GM12878 (cell line): Measurements from ENCODE around the gene OTOP3. TPM values are rescaled to one million over a fixed set of nuclear protein-coding genes. Genes with fewer than 3 reads are reported as not detected.

ENCODE experiments used
- ATAC-seq: fragments of 200-7000 bp; cut with Tn5 transposase; 3 replicates; pipeline ENCODE4 v1.9.1; 2020; ENCODE audit warnings: mild to moderate bottlenecking, moderate library complexity
- BruUV-seq: library from RNA; stranded (reverse); fragments of 400-500 nt; replicated peaks from 2 replicates; lab custom pipeline; 2021; lab: Mats Ljungman, UMichigan
- CTCF ChIA-PET: fragments of 300-600 bp; sonication (Branson Sonifier 250); formaldehyde crosslinking; extraction: SDS; loops from one replicate; lab custom pipeline; 2021; ENCODE audit warnings: inconsistent platforms; lab: Yijun Ruan, JAX
- POLR2A ChIA-PET: fragments of 350-600 bp; formaldehyde crosslinking; extraction: SDS; loops from one replicate; lab custom pipeline; 2021; ENCODE audit warnings: inconsistent platforms; lab: Charles Lee
- RAD21 ChIA-PET: fragments of 300-600 bp; sonication (Branson Sonifier 250); formaldehyde crosslinking; loops from one replicate; lab custom pipeline; 2023; ENCODE audit warnings: antibody characterized with exemption; ENCODE audit not compliant: unreplicated experiment; lab: Charles Lee
- SMC1A ChIA-PET: fragments of 300-600 bp; sonication (Branson Sonifier 250); formaldehyde crosslinking; loops from one replicate; lab custom pipeline; 2023; ENCODE audit not compliant: unreplicated experiment, uncharacterized antibody; lab: Charles Lee
- DNase-seq: peaks from one replicate; pipeline ENCODE4 v3.0.0-alpha.2; 2011; ENCODE audit warnings: low read depth, low spot score
- FAIRE-seq: peaks from 3 replicates; lab custom pipeline; 2011; peaks lifted over from hg19 to GRCh38; lab: Jason Lieb, UNC
- H2AFZ ChIP-seq: 2 replicates; pipeline ENCODE4 v1.6.0; 2011; ENCODE audit warnings: low read depth, low read length, control low read depth; ENCODE audit not compliant: control insufficient read depth
- H3K27ac ChIP-seq: 2 replicates; pipeline ENCODE4 v1.5.1; 2011; ENCODE audit warnings: control low read depth; ENCODE audit not compliant: control insufficient read depth, insufficient read depth
- H3K27me3 ChIP-seq, 2 experiments: replicated peaks in 1 of 2; 2 replicates each; pipeline versions ENCODE4 v1.6.0 to v1.6.1; 2011; ENCODE audit warnings: low read length in 1 of 2; ENCODE audit not compliant: control insufficient read depth in 2 of 2, insufficient read depth in 2 of 2
- H3K36me3 ChIP-seq, 2 experiments: 2 replicates each; pipeline ENCODE4 v1.5.1; 2011; ENCODE audit warnings: low read length in 1 of 2; ENCODE audit not compliant: control insufficient read depth in 2 of 2, insufficient read depth in 2 of 2
- H3K4me1 ChIP-seq: 2 replicates; pipeline ENCODE4 v1.6.1; 2011; ENCODE audit warnings: mild to moderate bottlenecking, low read length, moderate library complexity, mixed read lengths; ENCODE audit not compliant: control insufficient read depth, insufficient read depth
- H3K4me2 ChIP-seq: 2 replicates; pipeline ENCODE4 v1.6.0; 2011; ENCODE audit warnings: control low read depth; ENCODE audit not compliant: control insufficient read depth, insufficient read depth
- H3K4me3 ChIP-seq: fragments of 200-600 bp; sonication (generic); 2 replicates; pipeline ENCODE4 v1.5.1; 2016
- H3K79me2 ChIP-seq: 2 replicates; pipeline ENCODE4 v1.6.0; 2011; ENCODE audit warnings: low read length; ENCODE audit not compliant: control insufficient read depth, insufficient read depth
- H3K9ac ChIP-seq: 2 replicates; pipeline ENCODE4 v1.8.0; 2011; ENCODE audit warnings: low read length, control low read depth, mixed read lengths; ENCODE audit not compliant: control insufficient read depth, insufficient read depth
- H3K9me3 ChIP-seq: replicated peaks from 3 replicates; pipeline ENCODE4 v1.5.1; 2011; ENCODE audit warnings: mild to moderate bottlenecking, low read length; ENCODE audit not compliant: control insufficient read depth, insufficient read depth
- H4K20me1 ChIP-seq: 2 replicates; pipeline ENCODE4 v1.6.0; 2011; ENCODE audit not compliant: control insufficient read depth, insufficient read depth
- CHD2 ChIP-seq: IDR thresholded peaks from 2 replicates; pipeline ENCODE4 v1.6.1; 2011; ENCODE audit warnings: low read depth, low read length, improper control_type of control experiment, borderline replicate concordance
- EZH2 ChIP-seq: IDR thresholded peaks from 2 replicates; pipeline ENCODE4 v1.6.1; 2012; ENCODE audit warnings: low read depth, mild to moderate bottlenecking, control low read depth, inconsistent platforms, low read length, borderline replicate concordance; ENCODE audit not compliant: control insufficient read depth
- HDAC6 ChIP-seq: fragments of 200-600 bp; sonication (generic); IDR thresholded peaks from one replicate; pipeline ENCODE4 v1.8.0; 2017; ENCODE audit warnings: antibody characterized with exemption; ENCODE audit not compliant: unreplicated experiment
- KAT2A ChIP-seq: conservative IDR thresholded peaks from 2 replicates; pipeline ENCODE4 v1.6.1; 2011; ENCODE audit warnings: low read depth, low read length; ENCODE audit not compliant: control insufficient read depth
- NFXL1 ChIP-seq: fragments of 450-650 bp; IDR thresholded peaks from 2 replicates; pipeline ENCODE4 v1.6.1; 2017; ENCODE audit warnings: antibody characterized with exemption, mild to moderate bottlenecking, borderline replicate concordance
- RCOR1 ChIP-seq: conservative IDR thresholded peaks from 2 replicates; pipeline ENCODE4 v1.6.1; 2012; ENCODE audit warnings: low read depth, low read length, improper control_type of control experiment
- RELA ChIP-seq: fragments of 450-650 bp; IDR thresholded peaks from 2 replicates; pipeline ENCODE4 v1.8.0; 2014; ENCODE audit warnings: borderline replicate concordance; ENCODE audit not compliant: partially characterized antibody
- SMARCA5 ChIP-seq: fragments of 450-650 bp; IDR thresholded peaks from 2 replicates; pipeline ENCODE4 v1.6.1; 2017; ENCODE audit warnings: mild to moderate bottlenecking
- ZNF622 ChIP-seq: fragments of 450-650 bp; IDR thresholded peaks from 2 replicates; pipeline ENCODE4 v1.6.1; 2017; ENCODE audit warnings: mild to moderate bottlenecking, inconsistent platforms
- whole genome bisulfite sequencing: methylation state at CpG from one replicate; pipeline ENCODE4 v1.1.6; 2016; ENCODE audit warnings: low lambda C conversion rate; ENCODE audit not compliant: insufficient replicate concordance, insufficient coverage; ENCODE audit errors: missing lambda C conversion rate; 5-methylcytosine and 5-hydroxymethylcytosine counted together
- in situ Hi-C: fragments of 300-500 bp; cut with MboI; formaldehyde crosslinking; loops from 9 replicates; pipeline ENCODE4 v1.14.3; 2018; ENCODE audit warnings: mixed read lengths
- intact Hi-C: fragments of 100-400 bp; cut with micrococcal nuclease; formaldehyde crosslinking; loops from one replicate; pipeline ENCODE4 v1.14.2; 2022; ENCODE audit not compliant: unreplicated experiment
- polyA plus RNA-seq, 11 experiments: library from polyadenylated mRNA; depleted of rRNA in 4 of 11; unstranded in 6 of 11; stranded (reverse) in 5 of 11; fragments of >200 nt; fragmentation: Nextera tagmentation in 4 of 11; fragmentation: Illumina TruSeq in 1 of 11; extraction: Ambion mirVana in 4 of 11; extraction: Trizol in 1 of 11; gene quantifications; 1 replicate in 1 of 11; 2 replicates in 10 of 11; pipeline versions ENCODE4 v1.2.1 to v1.2.3, GENCODE V29; 2011 to 2016; ENCODE audit warnings: inconsistent platforms in 2 of 11, missing spikeins in 2 of 11, low read depth in 1 of 11
- total RNA-seq, 4 experiments: library from RNA; depleted of rRNA in 3 of 4; stranded (reverse); fragments of >200 nt in 3 of 4; fragmentation: Illumina TruSeq in 1 of 4; extraction: Trizol in 1 of 4; gene quantifications; 2 replicates each; pipeline versions ENCODE4 v1.2.1 to v1.2.3, GENCODE V29; 2013 to 2021
- TF ChIP-seq, protein P1 (sequence below): IDR thresholded peaks from 2 replicates; pipeline ENCODE4 v1.6.1; 2012; ENCODE audit warnings: low read length, inconsistent platforms
- TF ChIP-seq, protein P2 (sequence below): IDR thresholded peaks from 2 replicates; pipeline ENCODE4 v1.6.1; 2012; ENCODE audit warnings: low read depth, low read length, improper control_type of control experiment
- TF ChIP-seq, protein P3 (sequence below): fragments of 450-650 bp; IDR thresholded peaks from 2 replicates; pipeline ENCODE4 v1.6.1; 2018; ENCODE audit warnings: borderline replicate concordance, mild to moderate bottlenecking; ENCODE audit not compliant: partially characterized antibody
- TF ChIP-seq, protein P4 (sequence below): IDR thresholded peaks from 2 replicates; pipeline ENCODE4 v1.6.1; 2012; ENCODE audit warnings: low read depth, low read length, improper control_type of control experiment
- TF ChIP-seq, protein P5 (sequence below): fragments of 450-650 bp; IDR thresholded peaks from 2 replicates; pipeline ENCODE4 v1.6.1; 2014; ENCODE audit warnings: mild to moderate bottlenecking

The OTOP3 gene
- total and polyA plus RNA-seq, 10 of the 15 experiments (the other 5 are each of a cell fraction or from before 2014, with no cell fraction given) = 0.03 to 0.06 TPM; not detected in 8

DNA sequence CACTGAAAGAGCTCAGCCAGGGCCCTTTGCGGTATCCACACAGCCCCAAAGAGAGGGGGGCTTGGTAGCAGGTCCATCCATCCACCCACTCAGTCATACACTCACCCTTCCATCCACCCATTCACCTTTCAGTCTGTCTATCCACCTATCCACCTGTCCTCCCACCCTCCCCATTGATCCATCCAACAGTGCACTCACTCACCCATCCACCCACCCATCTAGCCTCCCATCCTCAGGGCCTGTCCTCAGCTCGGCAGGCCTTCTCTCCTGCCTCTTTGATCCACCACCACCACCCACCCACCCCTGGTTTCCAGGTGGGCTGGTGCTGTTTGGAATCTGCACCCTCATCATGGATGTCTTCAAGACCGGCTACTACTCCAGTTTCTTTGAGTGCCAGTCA lies 10.5 kb upstream of the OTOP3 start:
- no peaks in the 10 kb centered on the region for H3K4me1 ChIP-seq
- intact Hi-C loops (no loop called here), in situ Hi-C loops (no loop called here)
- no peak overlapping the region for H2AFZ ChIP-seq
- ATAC-seq (no peak), DNase-seq (no peak), FAIRE-seq (no peak)
- BruUV-seq = no TSS peak
- POLR2A ChIA-PET = no interaction called here
- peaks cover 11 to 13% of the 10 kb centered on the region in 2 experiments for H3K27me3 ChIP-seq
- CTCF ChIA-PET = interaction anchor here (0.7 to 12.6 kb wide), 8 partner anchors 14 to 278 kb away, joined by 3 to 274 read pairs (median 3); no protein-coding TSS in a partner anchor
- H3K9ac ChIP-seq = no peak overlapping the region
- H3K27ac ChIP-seq = no peak overlapping the region
- no peak overlapping the region for H3K4me2 ChIP-seq
- no peaks in the 10 kb centered on the region for H4K20me1 ChIP-seq
- WGBS = 40% methylated on average over 3 of the region's 3 CpGs
- no peaks in the 10 kb centered on the region for H3K36me3 ChIP-seq
- RAD21 ChIA-PET = interaction anchor here (0.5 to 8.1 kb wide), 4 partner anchors 12 to 506 kb away, joined by 3 to 73 read pairs (median 17); no protein-coding TSS in a partner anchor
- H3K9me3 ChIP-seq = no peaks in the 10 kb centered on the region
- H3K4me3 ChIP-seq = no peak overlapping the region
- SMC1A ChIA-PET = interaction anchor here (1.1 to 6.8 kb wide), 2 partner anchors 24 to 34 kb away, joined by 3 to 73 read pairs; no protein-coding TSS in a partner anchor
- TF ChIP-seq EZH2 (no peak), RELA (no peak), RCOR1 (no peak), SMARCA5 (no peak), HDAC6 (no peak), ZNF622 (no peak), KAT2A (no peak), CHD2 (no peak), NFXL1 (no peak)
- TF ChIP-seq, protein P1, sequence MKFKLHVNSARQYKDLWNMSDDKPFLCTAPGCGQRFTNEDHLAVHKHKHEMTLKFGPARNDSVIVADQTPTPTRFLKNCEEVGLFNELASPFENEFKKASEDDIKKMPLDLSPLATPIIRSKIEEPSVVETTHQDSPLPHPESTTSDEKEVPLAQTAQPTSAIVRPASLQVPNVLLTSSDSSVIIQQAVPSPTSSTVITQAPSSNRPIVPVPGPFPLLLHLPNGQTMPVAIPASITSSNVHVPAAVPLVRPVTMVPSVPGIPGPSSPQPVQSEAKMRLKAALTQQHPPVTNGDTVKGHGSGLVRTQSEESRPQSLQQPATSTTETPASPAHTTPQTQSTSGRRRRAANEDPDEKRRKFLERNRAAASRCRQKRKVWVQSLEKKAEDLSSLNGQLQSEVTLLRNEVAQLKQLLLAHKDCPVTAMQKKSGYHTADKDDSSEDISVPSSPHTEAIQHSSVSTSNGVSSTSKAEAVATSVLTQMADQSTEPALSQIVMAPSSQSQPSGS = no peak
- TF ChIP-seq, protein P2, sequence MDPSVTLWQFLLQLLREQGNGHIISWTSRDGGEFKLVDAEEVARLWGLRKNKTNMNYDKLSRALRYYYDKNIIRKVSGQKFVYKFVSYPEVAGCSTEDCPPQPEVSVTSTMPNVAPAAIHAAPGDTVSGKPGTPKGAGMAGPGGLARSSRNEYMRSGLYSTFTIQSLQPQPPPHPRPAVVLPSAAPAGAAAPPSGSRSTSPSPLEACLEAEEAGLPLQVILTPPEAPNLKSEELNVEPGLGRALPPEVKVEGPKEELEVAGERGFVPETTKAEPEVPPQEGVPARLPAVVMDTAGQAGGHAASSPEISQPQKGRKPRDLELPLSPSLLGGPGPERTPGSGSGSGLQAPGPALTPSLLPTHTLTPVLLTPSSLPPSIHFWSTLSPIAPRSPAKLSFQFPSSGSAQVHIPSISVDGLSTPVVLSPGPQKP = no peak
- TF ChIP-seq, protein P3, sequence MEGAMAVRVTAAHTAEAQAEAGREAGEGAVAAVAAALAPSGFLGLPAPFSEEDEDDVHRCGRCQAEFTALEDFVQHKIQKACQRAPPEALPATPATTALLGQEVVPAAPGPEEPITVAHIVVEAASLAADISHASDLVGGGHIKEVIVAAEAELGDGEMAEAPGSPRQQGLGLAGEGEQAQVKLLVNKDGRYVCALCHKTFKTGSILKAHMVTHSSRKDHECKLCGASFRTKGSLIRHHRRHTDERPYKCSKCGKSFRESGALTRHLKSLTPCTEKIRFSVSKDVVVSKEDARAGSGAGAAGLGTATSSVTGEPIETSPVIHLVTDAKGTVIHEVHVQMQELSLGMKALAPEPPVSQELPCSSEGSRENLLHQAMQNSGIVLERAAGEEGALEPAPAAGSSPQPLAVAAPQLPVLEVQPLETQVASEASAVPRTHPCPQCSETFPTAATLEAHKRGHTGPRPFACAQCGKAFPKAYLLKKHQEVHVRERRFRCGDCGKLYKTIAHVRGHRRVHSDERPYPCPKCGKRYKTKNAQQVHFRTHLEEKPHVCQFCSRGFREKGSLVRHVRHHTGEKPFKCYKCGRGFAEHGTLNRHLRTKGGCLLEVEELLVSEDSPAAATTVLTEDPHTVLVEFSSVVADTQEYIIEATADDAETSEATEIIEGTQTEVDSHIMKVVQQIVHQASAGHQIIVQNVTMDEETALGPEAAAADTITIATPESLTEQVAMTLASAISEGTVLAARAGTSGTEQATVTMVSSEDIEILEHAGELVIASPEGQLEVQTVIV = no peak
- TF ChIP-seq, protein P4, sequence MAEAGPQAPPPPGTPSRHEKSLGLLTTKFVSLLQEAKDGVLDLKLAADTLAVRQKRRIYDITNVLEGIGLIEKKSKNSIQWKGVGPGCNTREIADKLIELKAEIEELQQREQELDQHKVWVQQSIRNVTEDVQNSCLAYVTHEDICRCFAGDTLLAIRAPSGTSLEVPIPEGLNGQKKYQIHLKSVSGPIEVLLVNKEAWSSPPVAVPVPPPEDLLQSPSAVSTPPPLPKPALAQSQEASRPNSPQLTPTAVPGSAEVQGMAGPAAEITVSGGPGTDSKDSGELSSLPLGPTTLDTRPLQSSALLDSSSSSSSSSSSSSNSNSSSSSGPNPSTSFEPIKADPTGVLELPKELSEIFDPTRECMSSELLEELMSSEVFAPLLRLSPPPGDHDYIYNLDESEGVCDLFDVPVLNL = no peak
- TF ChIP-seq, protein P5, sequence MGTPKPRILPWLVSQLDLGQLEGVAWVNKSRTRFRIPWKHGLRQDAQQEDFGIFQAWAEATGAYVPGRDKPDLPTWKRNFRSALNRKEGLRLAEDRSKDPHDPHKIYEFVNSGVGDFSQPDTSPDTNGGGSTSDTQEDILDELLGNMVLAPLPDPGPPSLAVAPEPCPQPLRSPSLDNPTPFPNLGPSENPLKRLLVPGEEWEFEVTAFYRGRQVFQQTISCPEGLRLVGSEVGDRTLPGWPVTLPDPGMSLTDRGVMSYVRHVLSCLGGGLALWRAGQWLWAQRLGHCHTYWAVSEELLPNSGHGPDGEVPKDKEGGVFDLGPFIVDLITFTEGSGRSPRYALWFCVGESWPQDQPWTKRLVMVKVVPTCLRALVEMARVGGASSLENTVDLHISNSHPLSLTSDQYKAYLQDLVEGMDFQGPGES = no peak
- TF ChIP-seq, all 136 proteins: peak for 0
- no peaks in the 10 kb centered on the region for H3K79me2 ChIP-seq
